GM18907 (cell line): Measurements from ENCODE around the gene GJC2.
"Not testable (repeated sequence)": the region's sequence is repeated elsewhere in the genome, so short reads cannot be mapped to it uniquely, and the experiment has no call there.

Source experiments
- ATAC-seq: cut with Tn5 transposase; IDR thresholded peaks from one replicate; pipeline ENCODE4 v1.9.1; 2021; ENCODE audit warnings: mild to moderate bottlenecking, moderate library complexity; ENCODE audit not compliant: unreplicated experiment

GJC2 gene

DNA sequence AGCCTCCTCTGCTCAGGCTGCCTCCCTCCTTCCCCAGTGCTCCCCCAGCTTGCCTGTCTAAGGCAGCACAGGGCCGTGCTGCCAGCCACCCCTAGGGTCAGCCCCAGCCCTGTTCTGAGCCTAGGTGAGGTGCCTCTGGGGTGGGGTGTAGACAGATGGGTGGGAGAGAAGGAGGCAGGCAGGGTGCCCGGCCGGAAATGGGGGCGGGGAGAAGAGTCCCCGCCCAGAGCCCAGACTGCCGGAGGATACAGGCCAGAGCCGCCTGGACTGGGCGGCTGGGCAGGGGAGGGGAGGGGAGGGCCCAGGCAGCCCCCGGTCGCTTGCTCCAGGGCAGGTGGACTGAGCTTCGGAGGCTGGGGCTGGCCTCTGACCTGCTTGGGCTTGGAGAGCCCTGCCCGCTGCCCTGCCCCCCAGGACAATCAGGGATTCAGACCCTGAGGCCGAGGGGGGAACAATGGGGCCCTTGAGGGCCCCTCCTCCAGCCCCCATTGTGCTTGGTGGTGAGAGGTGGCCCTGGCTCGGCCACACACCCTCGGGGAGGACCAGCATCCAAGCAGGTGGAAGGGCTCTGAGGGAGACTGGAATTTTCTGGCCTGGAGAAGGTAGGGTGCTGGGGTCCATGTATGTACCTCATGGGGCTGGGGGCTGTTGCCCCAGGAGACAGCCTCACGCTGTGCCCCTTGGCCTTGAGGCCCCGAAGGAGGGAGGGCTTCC, at the start of gene GJC2:
Gene GJC2, plus strand, starts transcription at position 525 of the 714 bp plus-strand sequence. CDS start 7,829 bp downstream, outside the sequence.
- no peak for ATAC-seq

DNA sequence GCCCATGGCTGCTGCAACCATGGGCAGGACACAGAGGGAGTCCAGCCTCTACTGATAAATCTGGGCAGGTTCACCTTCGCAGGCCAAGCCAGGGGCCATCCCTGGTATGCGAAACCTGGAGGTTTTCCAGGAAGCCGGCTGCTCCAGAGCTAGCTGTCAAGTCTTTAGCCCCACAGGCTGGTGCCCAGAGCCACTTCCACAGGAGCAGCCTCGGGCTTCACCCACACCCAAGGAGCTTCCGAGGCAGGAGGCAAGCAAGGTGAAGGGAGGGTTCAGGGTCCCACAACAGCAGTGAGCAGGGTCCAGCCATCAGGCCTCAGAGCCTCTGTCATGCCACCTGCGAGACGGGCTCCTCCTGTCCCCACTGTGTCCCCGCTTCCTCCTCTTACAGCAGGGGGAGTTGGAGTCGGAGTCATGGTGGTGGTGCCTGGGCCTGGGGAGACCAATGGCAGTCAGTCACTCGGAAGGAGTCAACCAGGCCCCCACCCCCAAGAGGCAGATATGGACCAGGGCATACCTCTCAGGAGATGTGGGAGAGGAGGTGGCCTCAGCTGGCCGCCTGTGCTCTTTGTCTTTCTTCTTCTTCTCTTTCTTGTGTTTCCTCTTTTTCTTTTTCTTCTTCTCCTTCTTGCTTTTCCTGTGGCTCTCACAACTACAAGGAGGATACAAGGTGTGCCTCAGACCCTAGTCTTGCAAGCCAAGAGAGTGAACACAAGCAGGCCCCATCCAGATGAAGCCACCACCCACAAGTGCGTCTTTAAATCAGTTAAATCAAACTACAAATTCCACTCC, 48.7 kb upstream of the GJC2 start:
- no peak for ATAC-seq

DNA sequence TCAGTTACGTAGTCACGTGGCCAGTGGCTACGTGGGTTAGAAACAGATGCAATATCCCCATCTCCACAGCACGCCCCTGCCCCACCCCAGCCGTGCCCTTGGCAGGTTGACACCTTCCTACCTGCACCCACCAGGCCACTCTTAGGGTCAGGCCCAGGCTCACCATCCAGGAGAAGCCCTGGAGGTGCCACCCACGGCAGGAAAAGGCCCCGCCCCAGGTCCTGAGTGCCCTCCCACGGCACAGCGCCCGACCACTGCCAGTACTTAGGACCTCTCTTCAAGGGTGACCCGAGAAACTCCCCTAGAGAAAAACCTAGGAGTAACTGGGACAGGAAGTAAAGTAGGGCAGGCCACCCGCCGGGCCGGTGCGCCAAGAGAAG, 48.1 kb upstream of the GJC2 start:
- ATAC-seq = no peak

DNA sequence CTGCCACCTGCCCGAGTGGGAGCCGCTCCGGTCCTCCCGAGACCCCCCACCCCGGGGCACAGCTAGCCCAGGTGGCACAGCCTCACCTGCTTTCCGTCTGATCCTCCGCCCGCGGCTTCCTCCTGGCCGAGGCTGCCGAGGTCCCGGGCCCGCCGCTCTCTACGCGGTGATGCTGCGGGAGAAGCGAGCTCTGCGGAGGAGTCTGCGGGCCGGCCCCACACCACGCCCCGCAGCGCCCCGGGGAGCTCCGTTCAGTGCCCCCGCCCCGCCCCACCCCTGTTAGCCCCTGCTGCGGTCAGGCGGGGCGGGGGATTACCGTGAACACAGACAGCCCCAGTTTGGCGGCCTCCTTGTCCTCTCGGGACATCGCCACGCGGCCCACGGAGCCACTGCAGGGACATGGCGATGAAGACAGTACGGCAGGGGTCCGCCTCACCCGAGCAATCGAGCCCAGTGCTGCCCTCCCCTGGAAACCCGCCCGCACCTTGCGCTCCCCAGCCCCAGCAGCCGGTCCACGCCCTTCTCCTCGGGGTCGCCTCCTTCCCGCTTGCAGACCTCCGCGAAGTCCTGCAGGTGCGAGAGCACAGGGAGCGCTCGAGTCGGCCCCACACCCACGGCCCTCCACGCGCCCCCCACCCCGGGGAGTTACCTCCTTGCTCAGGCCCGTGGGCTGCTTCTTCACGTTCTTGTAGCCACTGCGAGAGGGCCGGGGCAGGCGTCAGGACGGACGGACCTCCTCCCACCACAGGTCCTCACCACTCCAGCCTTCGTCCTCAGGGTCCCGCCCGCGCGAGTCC, 47.5 kb upstream of the GJC2 start:
- peak; percentile 21 for ATAC-seq

DNA sequence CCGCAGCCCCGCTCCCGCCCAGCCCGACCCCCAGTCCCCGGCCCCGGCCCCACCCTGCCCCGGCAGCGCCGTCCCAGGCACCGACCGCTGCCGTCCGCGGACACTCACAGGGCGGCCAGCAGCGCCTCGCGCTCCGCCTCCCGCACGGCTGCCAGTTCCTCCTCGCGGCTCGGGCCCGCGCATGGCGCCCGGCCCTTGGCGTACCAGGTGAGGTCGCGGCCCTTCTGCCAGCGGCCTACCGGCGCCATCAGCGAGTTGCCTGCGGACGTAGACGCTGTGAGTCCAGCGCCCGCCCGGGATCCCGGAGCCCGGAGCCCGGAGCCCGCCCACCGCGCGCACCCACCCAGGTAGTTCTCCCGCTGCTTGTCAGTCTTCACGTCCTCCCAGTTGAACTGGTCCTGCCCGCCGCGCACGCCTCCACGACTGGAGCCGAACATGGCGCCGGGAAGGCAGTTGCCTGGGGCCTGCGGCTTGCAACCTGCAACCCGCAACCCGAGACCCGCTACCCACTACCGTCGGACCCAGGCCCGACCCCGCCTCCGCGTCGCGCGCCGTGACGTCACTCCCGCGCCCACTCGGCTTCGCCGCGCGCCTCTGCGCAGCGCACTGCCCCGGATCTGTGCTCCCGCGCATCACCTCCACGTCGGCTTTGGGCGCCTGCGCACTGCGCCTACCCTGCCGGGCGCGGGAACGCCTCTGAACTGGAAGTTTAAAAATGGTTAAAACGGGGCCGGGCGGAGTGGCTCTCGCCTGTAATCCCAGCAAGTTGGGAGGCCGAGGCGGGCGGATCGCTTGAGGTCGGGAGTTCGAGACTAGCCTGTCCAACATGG, 46.7 kb upstream of the GJC2 start, which contains the start of gene C1orf35:
Gene C1orf35, minus strand, starts transcription at position 535 of the 830 bp plus-strand sequence. Its CDS starts 98 bp downstream, at position 437.
- peak; percentile 69 for ATAC-seq

DNA sequence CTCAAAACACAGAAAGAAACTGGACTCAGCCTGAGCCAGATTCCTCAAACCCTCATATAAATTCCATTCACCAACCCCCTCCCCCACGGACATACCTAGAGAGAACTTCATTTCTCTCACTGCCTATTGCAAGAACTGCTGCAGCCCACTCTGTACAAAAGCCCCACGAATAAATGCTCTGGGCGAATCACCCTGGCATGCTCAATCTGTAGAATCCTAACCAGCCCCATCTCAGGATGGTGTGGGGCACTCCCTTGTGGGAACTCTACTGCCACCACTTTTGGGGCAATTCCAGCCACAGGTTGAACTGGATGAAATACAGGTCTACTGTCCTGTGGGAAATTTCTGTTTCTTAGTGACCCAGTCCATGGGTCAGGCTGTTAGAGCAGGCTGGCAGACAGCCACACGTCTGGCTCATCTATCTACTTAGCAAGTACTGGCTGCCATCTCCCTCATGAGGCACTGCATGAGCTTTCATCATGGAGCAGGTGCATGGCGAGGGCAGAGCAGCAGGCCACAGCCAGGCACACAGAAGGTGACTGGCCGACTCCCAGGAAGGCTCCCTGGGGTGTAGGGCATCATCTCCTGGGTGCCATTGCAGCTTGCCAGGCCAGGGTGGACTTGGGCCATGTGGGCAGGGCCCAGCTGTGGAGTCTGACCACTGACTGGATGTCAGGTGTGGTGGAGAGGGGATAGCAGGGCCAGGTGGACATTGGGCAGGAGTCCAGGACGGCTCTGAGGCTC, 45.0 kb upstream of the GJC2 start:
- no peak for ATAC-seq

DNA sequence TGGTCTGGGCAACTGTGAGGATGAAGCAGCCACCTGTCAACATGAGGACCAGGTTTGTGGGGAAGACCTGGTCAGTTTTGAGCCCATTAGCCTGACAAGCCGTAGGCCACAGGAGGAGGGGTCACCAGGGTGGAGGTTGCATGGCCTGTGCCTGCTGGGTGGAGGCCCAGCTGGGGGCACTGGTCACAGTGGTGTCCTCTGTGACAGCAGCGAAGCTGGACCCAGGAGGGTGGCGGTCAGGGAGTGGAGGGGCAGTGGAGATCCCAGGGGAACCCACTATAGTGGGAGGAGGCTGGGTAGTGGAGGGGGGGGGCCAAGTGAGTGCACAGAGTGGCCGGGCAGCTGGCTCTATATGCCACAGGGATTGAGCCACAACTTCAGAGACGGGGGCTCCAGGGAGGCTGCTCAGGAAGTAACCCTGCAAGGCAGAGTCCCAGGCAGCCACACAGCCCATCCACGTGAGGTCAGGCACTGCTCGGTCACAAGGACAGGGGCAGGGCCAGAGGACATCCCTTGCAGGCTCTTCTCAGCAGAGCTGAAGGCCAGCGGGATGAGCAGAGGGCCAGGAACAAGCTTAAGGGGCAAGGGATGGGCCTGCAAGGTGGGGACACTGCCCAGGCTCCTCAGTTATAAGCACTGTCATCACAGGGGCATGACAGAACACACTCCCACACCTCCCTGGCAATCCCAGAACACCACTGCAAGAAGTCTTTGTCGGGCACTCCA, 44.3 kb upstream of the GJC2 start:
- no peak for ATAC-seq

DNA sequence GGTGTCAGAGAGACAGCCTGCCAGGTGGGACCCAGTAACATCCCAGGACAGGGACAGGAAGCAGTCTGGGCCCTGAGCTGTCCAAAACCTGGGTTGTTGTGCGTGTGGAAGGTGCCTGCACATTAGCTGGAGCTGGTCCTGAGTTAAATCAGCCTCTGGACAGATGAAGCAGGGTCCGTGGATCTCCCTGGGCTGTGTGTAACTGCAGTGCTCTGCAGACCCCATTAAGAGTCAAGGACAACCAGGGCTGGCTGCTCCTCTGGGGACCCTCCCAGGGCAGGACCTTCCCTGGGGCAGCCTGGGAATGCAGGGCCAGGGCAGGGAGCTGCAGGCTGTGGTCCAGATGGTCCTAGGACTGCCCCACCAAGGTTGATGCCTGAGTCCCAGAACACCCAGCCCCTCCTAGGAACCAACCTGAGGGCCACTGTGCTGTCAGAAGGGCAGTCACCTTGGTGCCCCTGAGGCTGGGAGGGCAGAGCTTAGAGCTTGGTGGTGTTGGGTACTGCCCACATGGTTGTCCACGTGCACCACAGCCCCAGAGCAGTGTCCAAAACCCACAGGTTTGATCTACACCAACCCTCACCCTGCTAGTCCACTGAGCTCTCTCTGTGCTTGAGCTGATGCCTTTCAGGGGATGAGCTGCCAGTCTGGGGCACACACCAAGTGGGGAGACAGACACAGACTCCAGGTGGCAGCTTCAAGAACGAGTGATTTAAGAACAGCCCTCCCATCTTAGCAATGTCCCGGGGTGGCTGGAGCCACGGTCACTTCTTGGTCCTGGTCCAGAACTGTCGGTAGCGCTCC, 43.5 kb upstream of the GJC2 start:
- ATAC-seq = no peak

DNA sequence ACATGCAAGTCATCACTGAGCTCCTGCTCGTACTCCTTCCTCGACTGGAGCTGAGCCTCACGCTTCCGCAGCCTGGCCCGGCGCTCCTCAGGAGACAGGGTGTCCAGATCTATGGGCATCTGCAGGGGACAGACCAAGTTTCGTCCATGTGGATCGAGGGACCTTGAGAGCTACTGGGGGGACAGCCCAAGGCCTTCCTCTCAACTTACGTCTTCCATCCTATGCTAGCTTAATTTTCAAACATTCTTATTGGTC, 43.0 kb upstream of the GJC2 start:
- ATAC-seq = no peak

DNA sequence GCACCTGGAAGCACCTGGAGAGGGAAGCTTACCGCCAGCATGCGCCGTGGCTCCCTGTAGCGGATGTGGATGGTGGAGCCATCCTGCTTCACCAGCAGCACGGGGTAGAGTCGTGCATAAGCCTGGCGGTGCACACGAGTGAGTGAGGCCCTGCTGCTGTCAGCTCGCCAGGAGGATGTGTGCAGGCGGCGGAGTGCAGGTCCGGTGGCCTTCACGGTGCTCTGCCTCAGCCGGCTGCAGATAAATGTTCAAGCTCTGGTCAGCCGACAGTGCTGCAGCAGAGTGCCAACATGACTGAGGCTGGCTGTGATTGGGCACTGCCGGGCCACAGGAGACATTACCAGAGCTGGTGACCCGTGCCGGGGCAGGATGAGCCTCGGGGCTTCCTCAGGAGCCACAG, 42.1 kb upstream of the GJC2 start:
- ATAC-seq = no peak

DNA sequence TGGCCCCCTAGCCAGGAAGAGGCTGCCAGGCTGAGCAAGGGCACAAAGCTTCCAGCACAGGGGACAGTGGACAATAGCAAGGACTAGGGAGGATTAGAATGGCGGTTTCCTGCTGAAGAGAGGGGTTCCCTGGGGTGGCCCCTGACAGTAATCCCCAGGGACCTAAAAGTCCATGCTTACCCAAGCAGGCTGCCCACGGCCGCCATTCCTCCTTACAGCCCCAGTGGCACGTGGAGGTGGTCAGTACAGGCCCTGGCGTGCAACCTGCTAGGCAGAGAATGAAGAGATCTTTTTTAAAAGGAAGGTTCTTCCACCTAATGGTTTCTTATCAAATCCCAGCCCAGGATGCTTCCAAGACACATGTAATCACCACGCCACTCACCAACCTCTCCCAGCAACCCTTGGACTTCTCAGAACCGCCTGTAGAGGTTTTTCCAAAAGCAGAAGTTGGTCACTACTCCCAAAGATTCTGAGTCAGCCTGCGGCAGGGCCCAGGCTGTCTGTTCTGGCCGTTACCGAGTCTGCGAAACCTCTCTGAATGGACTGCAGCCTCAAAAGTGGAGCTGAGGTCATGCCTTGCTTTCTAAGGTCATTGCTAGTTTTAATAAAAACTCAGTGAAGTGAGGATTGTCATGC, 41.6 kb upstream of the GJC2 start:
- no peak for ATAC-seq

DNA sequence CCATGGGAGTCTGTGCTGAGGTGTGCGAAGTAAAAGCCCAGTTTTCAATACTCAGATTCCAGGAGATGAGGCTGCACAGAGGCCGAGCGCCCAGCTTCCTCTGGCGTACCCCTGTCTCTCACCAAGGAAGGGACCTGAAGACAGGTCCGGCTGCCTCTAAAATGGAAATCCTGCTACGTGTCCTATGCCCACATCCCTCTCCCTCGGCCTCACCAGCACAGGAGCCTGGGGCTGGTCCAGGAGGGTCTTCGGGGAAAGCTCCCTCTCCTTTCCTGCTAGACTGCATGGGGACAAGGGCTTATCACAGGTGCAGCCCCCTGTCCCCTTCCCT, 41.0 kb upstream of the GJC2 start:
- ATAC-seq = no peak

DNA sequence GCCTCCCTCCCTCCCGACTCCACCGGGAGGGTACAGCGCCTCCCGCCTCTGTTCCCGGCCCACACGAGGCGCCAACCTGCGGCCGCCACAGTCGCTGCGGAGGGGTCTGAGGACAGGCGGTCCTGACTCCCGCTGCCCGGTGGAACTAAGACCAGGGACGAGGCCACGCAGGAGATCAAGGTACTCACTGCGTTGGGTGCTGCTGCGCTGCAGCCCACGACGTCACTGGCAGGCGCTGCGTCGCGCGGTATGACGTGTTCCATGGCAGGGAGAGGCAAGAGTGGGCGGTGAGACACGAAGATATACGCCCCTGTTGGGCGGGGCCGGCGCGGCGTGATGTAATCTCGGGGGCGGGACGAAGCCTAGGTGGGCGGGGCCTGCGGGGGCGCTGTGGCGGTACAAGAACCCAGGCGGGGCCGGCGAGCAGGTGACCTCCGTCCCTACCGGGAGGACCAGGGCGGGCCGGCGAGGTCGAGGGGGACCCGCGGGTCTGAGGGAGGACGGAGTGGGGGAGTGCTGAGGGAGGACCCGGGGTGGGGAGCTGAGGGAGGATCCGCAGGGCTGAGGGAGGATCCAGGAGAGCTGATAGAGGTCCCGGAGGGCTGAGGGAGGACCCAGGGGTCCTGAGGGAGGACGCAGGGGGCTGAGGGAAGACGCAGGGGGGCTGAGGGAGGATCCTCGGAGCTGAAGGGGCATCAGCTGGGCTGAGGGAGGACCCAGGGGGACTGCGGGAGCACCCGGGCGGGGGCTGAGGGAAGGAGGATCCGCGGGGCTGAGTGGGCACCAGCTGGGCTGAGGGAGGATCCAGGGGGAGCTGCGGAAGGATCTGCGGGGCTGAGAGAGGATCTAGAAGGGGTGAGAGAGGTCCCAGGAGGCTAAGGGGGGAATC, 40.4 kb upstream of the GJC2 start, which contains the start of gene MRPL55:
Gene MRPL55, minus strand, starts transcription at position 227 of the 889 bp plus-strand sequence. CDS start 1,039 bp downstream, outside the sequence.
- peak; percentile 91 for ATAC-seq

DNA sequence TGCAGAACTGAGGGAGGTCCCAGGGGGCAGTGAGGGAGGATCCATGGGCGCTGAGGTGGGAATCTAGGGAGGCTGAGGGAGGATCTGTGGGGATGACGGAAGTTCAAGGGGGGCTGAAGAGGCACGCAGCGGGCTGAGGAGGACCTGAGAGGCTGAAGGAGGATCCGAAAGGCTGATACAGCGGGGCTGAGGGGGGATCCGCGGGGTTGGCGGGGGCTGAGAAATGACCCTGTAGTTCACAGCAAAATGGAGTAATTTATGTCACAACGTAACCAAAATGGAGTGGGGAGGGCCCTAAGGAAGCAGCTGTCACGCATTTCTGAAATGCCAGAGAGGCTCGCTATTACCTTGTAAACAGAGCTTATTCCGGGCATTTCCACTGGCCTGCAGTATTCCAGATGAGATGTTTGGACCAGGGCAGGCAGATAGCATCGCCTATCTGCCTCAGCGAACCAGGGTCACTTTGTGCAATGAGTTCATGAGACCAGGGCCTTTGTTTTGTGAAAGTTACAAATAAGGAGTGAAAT, 39.7 kb upstream of the GJC2 start:
- no peak for ATAC-seq

DNA sequence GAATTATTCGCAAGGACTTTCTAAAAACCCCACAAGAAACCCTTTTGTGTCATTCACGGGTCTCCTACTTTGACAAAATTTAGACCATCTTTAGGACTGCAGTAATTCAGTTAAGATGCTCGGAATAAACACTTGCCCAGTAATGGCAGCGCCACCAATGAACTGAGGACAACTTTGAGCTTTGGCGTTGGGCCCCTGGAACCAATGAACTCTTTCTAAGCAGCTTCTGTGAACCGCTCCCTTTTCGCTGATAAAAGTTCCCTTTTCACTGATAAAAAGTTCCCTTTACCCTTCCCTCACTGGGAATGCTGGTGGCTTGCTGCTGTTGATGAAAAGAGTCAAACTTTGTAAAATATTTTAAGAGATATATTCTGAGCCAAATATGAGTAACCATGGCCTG, 39.2 kb upstream of the GJC2 start:
- ATAC-seq = no peak

DNA sequence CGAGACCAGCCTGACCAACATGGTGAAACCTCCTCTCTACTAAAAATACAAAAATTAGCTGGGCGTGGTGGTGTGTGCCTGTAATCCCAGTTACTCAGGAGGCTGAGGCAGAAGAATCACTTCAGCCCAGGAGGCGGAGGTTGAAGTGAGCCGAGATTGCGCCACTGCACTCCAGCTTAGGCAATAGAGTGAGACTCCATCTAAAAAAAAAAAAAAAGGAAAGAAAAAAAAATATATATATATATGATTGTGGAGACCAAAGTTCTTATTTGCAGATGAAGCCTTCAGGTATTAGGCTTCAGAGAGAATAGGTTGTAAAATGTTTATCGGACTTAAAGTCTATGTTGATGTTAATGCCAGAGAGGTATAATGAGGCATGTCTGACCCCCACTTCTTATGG, 38.4 kb upstream of the GJC2 start:
- not testable (repeated sequence) for ATAC-seq

DNA sequence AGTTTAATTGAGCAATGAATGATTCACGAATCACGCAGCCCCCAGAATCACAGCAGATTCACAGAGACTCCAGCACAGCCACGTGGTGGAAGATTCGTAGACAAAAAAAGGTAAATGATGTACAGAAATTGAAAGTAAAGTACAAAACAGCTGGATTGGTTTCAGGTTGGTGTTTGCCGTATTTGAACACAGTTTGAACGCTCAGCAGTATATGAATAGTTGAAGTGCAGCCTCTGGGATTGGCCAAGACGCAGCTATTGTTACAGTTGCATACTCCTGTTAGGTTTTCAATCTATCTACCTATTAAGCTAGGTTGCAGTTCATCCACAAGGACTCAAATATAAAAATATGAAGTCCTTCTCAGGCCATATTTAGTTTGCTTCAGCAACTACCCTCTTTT, 37.6 kb upstream of the GJC2 start:
- no peak for ATAC-seq
